GM13977 (cell line): ENCODE results near the gene CUL5.
"Not testable (repeated sequence)": the region's sequence is repeated elsewhere in the genome, so short reads cannot be mapped to it uniquely, and the experiment has no call there.

Experiments
- DNase-seq: peaks from one replicate; pipeline ENCODE4 v3.0.0; 2012; ENCODE audit warnings: low spot score
- CTCF ChIP-seq: IDR thresholded peaks from 2 replicates; pipeline ENCODE4 v1.5.1; 2012; ENCODE audit warnings: mild to moderate bottlenecking, control low read depth; ENCODE audit not compliant: insufficient read depth; ENCODE audit errors: extremely low read depth, missing control alignments
- in situ Hi-C: fragments of 300-500 bp; cut with MboI; formaldehyde crosslinking; loops from one replicate; pipeline ENCODE4 v1.12.0; 2022; ENCODE audit warnings: low sequenced_read_pairs, low pct_unique_long_range_greater_than_20kb, mixed read lengths, inconsistent platforms; ENCODE audit not compliant: unreplicated experiment

The CUL5 gene

GRCh38 chr11:108018708-108019107 is 10.0 kb downstream of the CUL5 start:
- no peak for DNase-seq
- TF ChIP-seq CTCF, result no peak
- in situ Hi-C loops, result no loop called here

GRCh38 chr11:108019870-108020540 is 11.3 kb downstream of the CUL5 start:
- no peak for TF ChIP-seq CTCF
- DNase-seq, result no peak
- in situ Hi-C loops, result no loop called here

GRCh38 chr11:108025387-108026080 is 16.8 kb downstream of the CUL5 start:
- DNase-seq, result peak; percentile 52
- TF ChIP-seq CTCF, result peak; percentile 13
- in situ Hi-C loops, result no loop called here

GRCh38 chr11:108027057-108027456 is 18.4 kb downstream of the CUL5 start:
- TF ChIP-seq CTCF, result peak; percentile 13
- no peak for DNase-seq
- in situ Hi-C loops, result no loop called here

- DNase-seq, in situ Hi-C loops: not testable (repeated sequence)
Measured at GRCh38 chr11:108028822-108029441, 20.2 kb downstream of the CUL5 start.

- in situ Hi-C loops, result not testable (repeated sequence)
Measured at GRCh38 chr11:108031604-108032003, 22.9 kb downstream of the CUL5 start.

GRCh38 chr11:108032800-108033199 is 24.1 kb downstream of the CUL5 start:
- no peak for DNase-seq

More at GRCh38 chr11:108031604-108032003, 22.9 kb downstream of the CUL5 start:
- not testable (repeated sequence) for DNase-seq

More at GRCh38 chr11:108032800-108033199, 24.1 kb downstream of the CUL5 start:
- TF ChIP-seq CTCF, result no peak
- in situ Hi-C loops, result no loop called here
